Vagina (tissue), 2 donors: ENCODE measurements around the gene MAP3K9. TPM values are rescaled to one million over a fixed set of nuclear protein-coding genes. Genes with fewer than 3 reads are reported as not detected.

Source experiments
- DNase-seq, 2 donors: peaks; one replicate each; pipeline ENCODE4 v3.0.0-alpha.2; 2017; ENCODE audit errors: extremely low spot score in 2 of 2
- H3K27ac ChIP-seq: fragments of 200-600 bp; sonication (generic); one replicate; pipeline ENCODE4 v1.5.1; 2019
- H3K27me3 ChIP-seq: fragments of 200-600 bp; sonication (generic); one replicate; pipeline ENCODE4 v1.5.1; 2019
- H3K36me3 ChIP-seq, 2 donors: fragments of 200-600 bp; sonication (generic); one replicate each; pipeline ENCODE4 v1.5.1; 2017 to 2019
- H3K4me1 ChIP-seq: fragments of 200-600 bp; sonication (generic); one replicate; pipeline ENCODE4 v1.5.1; 2019
- H3K4me3 ChIP-seq, 2 donors: fragments of 200-600 bp; sonication (generic); 1 replicate in 1 of 2; 2 replicates in 1 of 2; pipeline ENCODE4 v1.5.1; 2016 to 2019
- H3K9me3 ChIP-seq: fragments of 200-600 bp; sonication (generic); one replicate; pipeline ENCODE4 v1.5.1; 2019
- POLR2A ChIP-seq, 2 donors: fragments of 450-650 bp; IDR thresholded peaks; one replicate each; pipeline ENCODE4 v1.6.1; 2017; ENCODE audit warnings: antibody characterized with exemption in 2 of 2, mild to moderate bottlenecking in 2 of 2, moderate library complexity in 2 of 2
- POLR2AphosphoS5 ChIP-seq, 2 donors: sonication (generic); formaldehyde crosslinking; IDR thresholded peaks; one replicate each; pipeline ENCODE4 v1.9.0; 2017; ENCODE audit warnings: antibody characterized with exemption in 2 of 2, mild to moderate bottlenecking in 2 of 2, low read depth in 1 of 2; ENCODE audit not compliant: insufficient read depth in 1 of 2
- intact Hi-C: fragments of 100-400 bp; cut with DNase I; formaldehyde crosslinking; loops from one replicate; pipeline ENCODE4 v1.15.1; 2023
- total RNA-seq: library from RNA; depleted of rRNA; stranded (reverse); fragments of >200 nt; gene quantifications from one replicate; pipeline ENCODE4 v1.2.3, GENCODE V29; 2016
- TF ChIP-seq, protein P1 (sequence below), 3 experiments: fragments of 450-650 bp in 2 of 3; fragments of 200-600 bp in 1 of 3; sonication (generic) in 1 of 3; IDR thresholded peaks; one replicate each; pipeline ENCODE4 v1.5.1; 2017 to 2019; ENCODE audit warnings: antibody characterized with exemption in 3 of 3, mild to moderate bottlenecking in 2 of 3, moderate library complexity in 2 of 3

MAP3K9 gene
- total RNA-seq, 1 donor from 2014 or later: 11.5 TPM

- DNase-seq: no peak
- TF ChIP-seq POLR2A (IDR thresholded peaks at IDR 0.05) (no peak), POLR2AphosphoS5 (IDR thresholded peaks at IDR 0.05; ENCODE audit: insufficient read depth in 1 of 2, low read depth in 1 of 2) (no peak)
- TF ChIP-seq, protein P1, sequence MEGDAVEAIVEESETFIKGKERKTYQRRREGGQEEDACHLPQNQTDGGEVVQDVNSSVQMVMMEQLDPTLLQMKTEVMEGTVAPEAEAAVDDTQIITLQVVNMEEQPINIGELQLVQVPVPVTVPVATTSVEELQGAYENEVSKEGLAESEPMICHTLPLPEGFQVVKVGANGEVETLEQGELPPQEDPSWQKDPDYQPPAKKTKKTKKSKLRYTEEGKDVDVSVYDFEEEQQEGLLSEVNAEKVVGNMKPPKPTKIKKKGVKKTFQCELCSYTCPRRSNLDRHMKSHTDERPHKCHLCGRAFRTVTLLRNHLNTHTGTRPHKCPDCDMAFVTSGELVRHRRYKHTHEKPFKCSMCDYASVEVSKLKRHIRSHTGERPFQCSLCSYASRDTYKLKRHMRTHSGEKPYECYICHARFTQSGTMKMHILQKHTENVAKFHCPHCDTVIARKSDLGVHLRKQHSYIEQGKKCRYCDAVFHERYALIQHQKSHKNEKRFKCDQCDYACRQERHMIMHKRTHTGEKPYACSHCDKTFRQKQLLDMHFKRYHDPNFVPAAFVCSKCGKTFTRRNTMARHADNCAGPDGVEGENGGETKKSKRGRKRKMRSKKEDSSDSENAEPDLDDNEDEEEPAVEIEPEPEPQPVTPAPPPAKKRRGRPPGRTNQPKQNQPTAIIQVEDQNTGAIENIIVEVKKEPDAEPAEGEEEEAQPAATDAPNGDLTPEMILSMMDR (IDR thresholded peaks at IDR 0.05): no peak
- Histone ChIP-seq H3K27me3 (no peaks in the 10 kb centered on the region), H3K36me3 (no peaks in the 10 kb centered on the region), H3K4me3 (no peak overlapping the region), H3K9me3 (no peaks in the 10 kb centered on the region), H3K27ac (no peak overlapping the region), H3K4me1 (no peaks in the 10 kb centered on the region)
- intact Hi-C loops: no loop called here
Observed at GRCh38 chr14:70838076-70838475, 28.8 kb upstream of the MAP3K9 start.

- no peak overlapping the region for H3K27ac ChIP-seq
- TF ChIP-seq POLR2AphosphoS5 (IDR thresholded peaks at IDR 0.05; ENCODE audit: insufficient read depth in 1 of 2, low read depth in 1 of 2): no peak
- TF ChIP-seq, protein P1 (IDR thresholded peaks at IDR 0.05): no peak
- no peak for DNase-seq
- intact Hi-C loops: no loop called here
- no peaks in the 10 kb centered on the region for H3K4me1 ChIP-seq
- H3K9me3 ChIP-seq: no peaks in the 10 kb centered on the region
- H3K4me3 ChIP-seq: no peak overlapping the region
- H3K36me3 ChIP-seq: no peaks in the 10 kb centered on the region
- no peaks in the 10 kb centered on the region for H3K27me3 ChIP-seq
Observed at GRCh38 chr14:70836946-70837345, 27.6 kb upstream of the MAP3K9 start.

GRCh38 chr14:70833884-70834283, 24.6 kb upstream of the MAP3K9 start:
- TF ChIP-seq POLR2A (IDR thresholded peaks at IDR 0.05) (no peak), POLR2AphosphoS5 (IDR thresholded peaks at IDR 0.05; ENCODE audit: insufficient read depth in 1 of 2, low read depth in 1 of 2) (no peak)
- TF ChIP-seq, protein P1 (IDR thresholded peaks at IDR 0.05): no peak
- no peaks in the 10 kb centered on the region for H3K9me3 ChIP-seq
- H3K4me3 ChIP-seq: no peak overlapping the region
- H3K27me3 ChIP-seq: no peaks in the 10 kb centered on the region
- no peak for DNase-seq
- H3K36me3 ChIP-seq: no peaks in the 10 kb centered on the region
- intact Hi-C loops: no loop called here
- H3K4me1 ChIP-seq: no peaks in the 10 kb centered on the region
- no peak overlapping the region for H3K27ac ChIP-seq

- DNase-seq: no peak
- Histone ChIP-seq H3K27me3 (no peaks in the 10 kb centered on the region), H3K27ac (no peak overlapping the region), H3K9me3 (no peaks in the 10 kb centered on the region), H3K4me1 (no peaks in the 10 kb centered on the region), H3K4me3 (no peak overlapping the region), H3K36me3 (no peaks in the 10 kb centered on the region)
- TF ChIP-seq, protein P1 (IDR thresholded peaks at IDR 0.05): no peak
- TF ChIP-seq POLR2AphosphoS5 (IDR thresholded peaks at IDR 0.05; ENCODE audit: insufficient read depth in 1 of 2, low read depth in 1 of 2): no peak
- TF ChIP-seq POLR2A (IDR thresholded peaks at IDR 0.05): no peak
- intact Hi-C loops: no loop called here
Observed at GRCh38 chr14:70832561-70833305, 23.4 kb upstream of the MAP3K9 start.

- Histone ChIP-seq H3K36me3 (no peaks in the 10 kb centered on the region), H3K9me3 (no peaks in the 10 kb centered on the region), H3K4me1 (no peaks in the 10 kb centered on the region), H3K4me3 (no peak overlapping the region), H3K27ac (no peak overlapping the region), H3K27me3 (no peaks in the 10 kb centered on the region)
- no peak for TF ChIP-seq POLR2AphosphoS5 (IDR thresholded peaks at IDR 0.05; ENCODE audit: insufficient read depth in 1 of 2, low read depth in 1 of 2)
- TF ChIP-seq POLR2A (IDR thresholded peaks at IDR 0.05): no peak
- TF ChIP-seq, protein P1 (IDR thresholded peaks at IDR 0.05): no peak
- intact Hi-C loops: no loop called here
- DNase-seq: no peak
Observed at GRCh38 chr14:70830998-70831781, 21.9 kb upstream of the MAP3K9 start.
